Stimulated activated naive CD4-positive, alpha-beta T cell (primary cell): Measurements from ENCODE around the gene IFT27.

Experiments
- DNase-seq, 6 experiments: peaks; one replicate each; lab custom pipeline; 2025; lab: John Stamatoyannopoulos, UW

IFT27 gene

DNA sequence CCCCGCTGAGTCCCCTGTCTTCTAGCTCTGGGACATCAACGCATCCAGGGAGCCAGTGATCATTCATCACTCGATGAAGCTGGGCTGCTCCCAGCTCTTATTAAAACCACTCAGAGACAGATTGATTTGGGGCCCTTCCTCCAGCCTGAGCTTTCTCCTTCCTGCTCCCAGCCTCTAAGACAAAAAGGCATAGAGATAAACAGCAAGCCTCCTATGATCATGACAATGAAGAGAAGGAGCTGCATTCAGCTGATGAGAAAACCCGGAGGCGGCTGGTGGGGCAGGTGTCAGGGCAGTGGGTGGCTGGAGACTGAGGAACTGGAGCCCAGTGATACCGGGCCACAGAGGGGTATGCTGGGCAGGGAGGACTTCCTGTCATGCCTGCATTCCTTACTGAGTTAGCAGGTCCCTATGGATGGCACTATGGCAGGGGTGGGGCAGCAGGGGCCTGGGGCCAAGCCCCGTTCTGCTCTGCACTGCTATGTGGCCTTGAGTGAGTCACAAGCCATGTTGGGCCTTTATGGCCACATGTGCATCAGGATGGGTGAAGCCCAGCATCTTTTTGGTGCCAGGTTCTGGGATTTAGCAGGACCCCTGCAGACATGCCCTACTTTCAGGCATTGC lies 20.7 kb upstream of the IFT27 start:
- DNase-seq, result no peak

DNA sequence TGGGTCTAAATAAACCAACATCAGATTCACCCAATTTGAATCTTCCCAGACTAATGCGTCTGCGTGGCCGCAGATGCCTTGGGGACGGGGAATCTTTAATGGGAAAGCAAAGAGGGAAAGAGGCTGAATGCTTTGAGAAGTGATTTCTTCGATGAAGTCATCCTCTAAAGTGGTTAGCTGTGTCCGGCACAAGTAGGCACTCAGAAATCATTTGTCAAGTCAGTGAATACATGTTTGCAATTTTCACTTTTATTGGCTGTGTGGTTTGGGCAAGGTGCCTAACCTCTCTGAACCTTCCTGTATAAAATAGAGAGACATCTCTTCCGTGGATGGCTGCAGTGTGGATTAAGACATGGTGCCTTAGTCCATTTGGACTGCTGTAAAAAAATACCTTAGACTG lies 19.7 kb upstream of the IFT27 start:
- DNase-seq, result no peak

DNA sequence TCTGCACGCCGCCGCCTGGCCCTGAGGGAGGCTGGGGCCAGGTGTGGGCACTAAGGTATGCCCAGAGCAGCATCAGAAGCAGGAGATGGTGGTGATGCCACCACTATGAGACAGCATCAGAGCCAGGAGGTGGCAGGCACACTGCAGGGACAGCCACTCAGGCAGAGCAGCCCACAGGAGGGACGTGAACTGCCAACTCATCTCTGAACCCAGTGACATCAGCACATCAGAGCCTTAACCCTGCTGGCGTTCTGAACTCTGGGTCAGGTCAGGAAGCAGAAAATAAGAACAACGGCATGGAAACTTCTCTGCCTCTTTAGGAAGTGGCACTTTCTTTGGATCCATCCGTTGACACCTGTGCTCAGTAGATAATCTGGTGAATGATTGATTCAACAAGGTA lies 14.7 kb upstream of the IFT27 start:
- DNase-seq, result no peak

DNA sequence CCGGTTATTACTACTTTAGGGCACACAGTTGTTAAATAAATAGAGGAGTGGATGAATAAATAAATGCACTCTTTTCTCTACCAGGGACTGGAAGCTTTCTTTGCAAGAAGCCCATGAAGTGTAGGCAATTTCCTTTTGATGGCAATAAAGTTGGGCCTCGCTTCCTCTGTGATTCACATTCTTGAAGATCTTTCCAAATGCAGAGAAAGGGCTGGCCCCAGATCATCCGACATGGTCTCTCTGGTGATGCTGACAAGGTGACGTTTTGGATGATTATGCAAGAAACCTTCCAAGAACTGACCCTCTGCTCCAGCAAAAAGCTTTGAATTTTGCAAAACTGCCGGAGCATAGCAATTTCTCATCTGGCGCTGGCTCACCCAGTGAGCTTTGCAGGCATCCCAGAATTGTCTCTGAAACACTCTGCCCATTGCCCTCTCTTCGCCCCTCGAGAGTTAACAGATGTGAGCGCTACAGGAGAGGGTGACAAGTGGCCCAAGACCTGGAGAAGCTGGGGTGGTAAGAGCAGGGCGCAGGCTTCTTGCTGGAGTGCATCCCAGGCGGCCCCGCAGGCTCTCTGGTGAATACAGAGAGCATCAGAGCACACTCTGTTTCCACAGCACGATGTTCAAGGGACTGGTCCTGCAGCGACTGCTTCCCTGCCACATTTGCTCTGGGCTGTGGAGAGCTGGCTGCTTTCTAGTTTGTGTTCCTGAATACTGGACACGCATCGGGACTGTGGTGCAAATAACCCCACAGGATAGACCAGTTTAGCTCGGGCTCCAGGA lies 11.5 kb upstream of the IFT27 start:
- DNase-seq, result no peak

DNA sequence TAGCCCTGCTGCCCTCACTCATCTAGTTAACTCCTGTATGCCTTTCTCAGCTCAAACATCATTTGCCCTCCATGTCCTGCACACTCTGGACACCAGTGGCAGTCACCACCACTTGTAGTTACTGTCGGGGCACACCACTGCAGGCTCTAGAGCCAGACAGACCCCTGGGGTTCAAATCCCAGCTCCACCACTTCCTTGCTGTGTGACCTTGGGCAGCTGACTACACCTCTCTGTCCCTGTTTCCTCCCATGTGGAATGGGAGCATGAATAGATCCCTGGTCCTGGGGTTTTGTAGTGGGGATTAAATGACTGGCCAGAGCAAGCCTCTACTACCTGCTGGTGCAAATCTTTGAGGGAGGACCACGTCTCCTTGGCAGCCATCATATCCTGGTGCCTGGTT lies 7.8 kb upstream of the IFT27 start:
- DNase-seq, result no peak

DNA sequence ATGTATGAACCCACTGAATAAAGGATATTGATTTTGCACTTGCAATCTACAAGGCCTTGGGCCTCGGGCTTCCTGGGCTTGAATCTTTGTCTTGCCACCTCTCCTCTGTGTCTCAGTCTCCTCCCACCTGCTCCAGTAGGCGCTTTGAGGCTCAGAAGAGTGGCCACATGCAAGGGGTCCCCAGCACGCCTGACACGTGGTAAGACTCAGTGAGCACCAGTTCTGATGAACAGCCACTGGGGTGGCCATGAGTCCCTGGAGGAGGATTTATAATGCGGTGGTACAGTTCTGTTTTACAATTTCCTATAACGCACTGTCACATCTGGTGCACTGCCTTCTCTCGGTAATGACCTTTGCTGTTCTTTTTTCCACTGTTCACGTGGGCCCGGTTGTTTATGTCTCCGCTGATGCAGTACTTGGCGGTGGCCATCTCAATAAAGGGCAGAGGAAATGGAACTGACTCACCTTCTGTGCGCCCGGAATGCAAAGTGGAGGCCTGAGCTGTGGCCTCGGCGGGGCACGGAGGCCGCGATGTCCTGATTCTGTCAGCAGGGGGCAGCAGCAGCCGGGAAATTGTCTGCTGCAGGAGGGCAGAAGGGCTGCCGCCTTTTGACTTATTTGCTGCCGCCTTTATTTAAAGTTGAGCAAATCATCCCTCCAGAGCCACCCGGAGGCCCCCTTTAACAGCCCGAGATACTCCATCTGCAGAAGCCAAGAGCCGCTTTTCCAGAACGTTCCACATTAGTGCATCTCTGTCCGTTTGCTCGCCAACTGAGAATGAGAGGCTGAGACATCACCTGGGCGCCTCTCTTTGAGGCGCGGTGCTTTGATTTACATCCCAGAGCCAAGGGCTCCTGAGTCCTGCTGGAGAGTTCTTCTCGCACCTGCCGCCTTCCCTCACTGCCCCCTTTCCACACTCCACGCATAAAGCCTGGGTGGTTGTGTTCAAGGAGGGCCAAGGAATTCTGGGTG lies 6.0 kb upstream of the IFT27 start:
- peak; percentile 65 to 90 (median 74) for DNase-seq

DNA sequence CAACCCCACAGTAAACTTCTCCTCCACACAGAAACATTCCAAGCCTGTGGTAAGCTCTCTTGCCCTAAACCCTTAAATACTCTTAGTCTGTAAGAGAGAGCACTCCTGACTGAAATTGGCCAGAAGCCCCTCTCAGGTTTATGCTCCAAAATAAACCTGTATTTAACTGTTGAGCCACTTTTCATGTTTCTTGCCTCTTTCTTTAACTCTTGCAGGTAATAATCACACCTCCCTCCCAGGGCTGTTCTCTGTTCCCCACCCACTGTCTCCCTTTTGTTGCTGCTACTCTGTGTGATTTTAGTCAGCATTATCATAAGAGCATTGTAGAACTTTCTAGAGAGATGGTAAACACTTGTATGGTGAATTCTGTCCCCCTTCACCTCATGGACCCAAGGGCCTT lies 2.1 kb upstream of the IFT27 start:
- no peak for DNase-seq

DNA sequence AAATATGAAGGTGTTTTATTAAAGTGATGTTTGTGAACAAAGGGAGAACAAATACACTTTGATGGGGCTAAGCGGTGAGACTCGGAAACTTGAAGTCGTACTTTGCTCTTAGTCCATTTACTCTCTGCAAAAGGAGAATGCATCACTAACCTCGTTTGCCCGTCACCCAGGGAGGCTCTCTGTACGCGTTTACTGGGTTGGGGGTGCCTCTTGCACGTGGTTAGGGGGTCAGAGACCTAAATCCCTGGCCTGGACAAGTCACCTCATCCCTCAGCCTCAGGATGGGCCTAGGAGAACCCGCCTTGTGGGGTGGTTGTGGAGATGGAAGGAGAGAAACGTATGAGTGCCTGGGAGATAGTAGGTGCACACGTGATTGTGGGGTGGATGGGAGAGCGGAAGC lies 803 bp upstream of the IFT27 start:
- DNase-seq, result peak in 2 of 6 experiments; percentile 34 to 59

DNA sequence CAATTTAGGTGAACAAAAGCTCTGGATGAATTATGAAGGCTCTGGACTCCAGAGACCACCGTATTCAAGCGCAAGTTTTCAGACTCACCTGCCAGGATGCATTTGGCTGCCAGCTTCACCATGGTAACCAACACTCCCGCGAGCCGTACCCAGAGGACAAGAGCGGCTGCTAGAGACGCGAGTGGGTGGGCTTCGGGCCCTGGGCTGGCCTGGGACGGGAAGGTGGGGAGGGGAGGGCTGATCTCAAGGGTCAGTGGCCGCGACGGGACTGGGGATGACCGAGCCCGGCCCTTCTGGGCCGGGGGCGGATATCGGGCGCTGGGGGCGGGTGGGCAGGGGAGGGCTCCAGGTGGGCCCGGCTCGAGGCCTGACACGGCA lies 344 bp downstream of the IFT27 start:
- peak in 5 of 6 experiments; percentile 21 to 74 (median 47) for DNase-seq

DNA sequence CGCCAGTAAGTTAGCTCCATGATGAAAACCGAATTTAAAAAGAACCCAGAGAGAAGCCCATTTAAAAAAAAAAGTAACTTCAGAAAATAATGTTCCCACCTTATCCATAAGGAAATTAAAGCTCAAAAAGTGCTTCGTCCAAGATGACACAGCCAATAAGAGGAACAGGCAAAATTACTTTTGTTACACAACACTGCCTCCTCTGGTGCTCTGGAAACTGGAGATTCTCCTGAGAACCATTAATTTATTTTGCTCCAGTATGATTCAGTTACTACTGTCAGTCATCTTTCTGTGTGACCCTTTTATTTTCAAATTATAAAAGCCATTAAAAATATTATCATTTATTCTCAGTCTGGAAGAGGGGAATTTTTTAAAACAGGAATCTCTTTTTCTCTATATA lies 2.0 kb downstream of the IFT27 start:
- DNase-seq, result no peak

DNA sequence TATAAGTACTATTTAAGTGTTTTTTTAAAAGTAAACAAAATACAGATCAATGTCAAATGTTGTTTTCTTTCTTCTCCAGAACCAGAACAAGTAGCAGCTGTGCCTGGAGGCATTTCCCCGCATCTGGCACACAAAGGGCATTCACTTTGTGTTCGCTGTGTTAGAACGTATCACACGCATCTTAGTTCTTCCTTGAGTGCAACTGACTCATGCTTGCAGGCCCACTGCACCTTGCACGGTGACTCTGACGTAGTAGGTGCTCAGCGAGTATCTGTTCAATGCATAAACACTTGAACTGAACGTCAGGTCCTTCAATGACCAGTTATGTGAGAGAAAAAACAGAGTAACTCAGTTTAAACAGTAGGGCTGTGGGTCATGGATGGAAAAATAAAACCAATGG lies 3.5 kb downstream of the IFT27 start:
- no peak for DNase-seq

DNA sequence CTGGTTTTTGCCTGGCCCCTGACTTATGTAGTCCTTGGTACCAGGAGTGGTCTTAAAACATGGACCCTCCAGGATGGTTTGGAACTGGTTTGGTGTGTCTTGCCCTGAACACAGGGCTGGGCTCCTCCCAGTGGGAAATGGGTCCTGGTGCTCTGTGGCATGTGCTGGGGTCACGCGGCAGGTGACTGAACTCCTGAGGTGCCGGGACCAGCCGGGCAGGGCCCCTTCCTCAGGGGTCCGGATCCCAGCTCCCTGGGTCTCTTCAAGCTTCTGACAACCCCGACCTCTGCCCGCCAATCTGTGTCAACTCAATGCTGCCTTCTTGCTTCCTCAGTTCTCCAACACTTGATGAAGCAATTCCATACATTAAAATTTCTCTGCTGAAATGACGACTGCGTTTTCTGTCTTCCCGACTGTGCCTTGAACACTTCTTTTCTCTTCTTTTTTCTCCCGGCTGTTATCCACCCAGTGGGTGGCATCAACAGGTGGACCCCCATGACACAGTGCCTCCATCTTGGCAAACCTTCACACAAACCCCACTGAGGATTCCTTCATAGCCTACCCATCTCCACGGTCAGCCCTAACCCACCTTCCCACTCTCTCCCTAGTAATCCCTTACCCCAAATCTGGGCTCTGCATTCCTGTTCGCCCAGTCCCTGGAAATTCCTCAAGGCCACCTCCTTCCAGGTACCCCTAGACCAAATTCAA lies 4.4 kb downstream of the IFT27 start:
- DNase-seq, result no peak

DNA sequence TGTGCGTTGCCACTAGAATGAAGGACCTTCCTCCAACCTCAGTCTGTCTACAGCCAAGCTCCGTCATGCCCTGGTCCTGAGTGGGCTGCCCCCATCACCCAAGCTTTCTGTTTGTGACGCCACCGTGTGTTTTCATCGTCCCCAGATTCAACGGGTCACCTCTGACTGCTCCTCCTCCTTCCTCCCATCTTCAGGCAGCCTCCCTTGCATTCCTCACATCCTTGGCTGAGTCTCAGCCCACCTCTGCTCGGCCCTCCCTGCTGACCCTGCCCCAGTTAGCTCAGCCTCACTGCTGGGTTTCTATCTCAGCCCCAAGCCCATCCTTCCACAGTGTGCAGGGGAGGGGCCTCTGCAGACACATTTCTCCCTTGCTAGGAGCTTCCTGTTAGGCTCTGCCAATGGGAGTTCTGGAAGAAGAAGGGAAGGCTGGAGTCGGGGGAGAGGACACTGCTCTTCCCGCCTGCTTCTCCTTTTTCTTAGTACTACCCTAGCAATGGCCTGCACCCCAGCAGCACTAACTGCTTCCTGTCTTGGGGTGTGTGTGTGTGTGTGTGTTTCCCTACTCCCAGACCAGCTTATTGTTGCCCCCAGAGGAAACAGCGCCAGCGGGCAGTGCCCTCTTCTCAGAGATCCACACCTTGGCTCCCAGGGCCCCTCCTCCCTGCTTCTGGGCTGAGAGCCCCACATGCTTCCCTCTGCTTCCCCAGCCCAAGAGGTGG lies 5.2 kb downstream of the IFT27 start:
- DNase-seq, result no peak

DNA sequence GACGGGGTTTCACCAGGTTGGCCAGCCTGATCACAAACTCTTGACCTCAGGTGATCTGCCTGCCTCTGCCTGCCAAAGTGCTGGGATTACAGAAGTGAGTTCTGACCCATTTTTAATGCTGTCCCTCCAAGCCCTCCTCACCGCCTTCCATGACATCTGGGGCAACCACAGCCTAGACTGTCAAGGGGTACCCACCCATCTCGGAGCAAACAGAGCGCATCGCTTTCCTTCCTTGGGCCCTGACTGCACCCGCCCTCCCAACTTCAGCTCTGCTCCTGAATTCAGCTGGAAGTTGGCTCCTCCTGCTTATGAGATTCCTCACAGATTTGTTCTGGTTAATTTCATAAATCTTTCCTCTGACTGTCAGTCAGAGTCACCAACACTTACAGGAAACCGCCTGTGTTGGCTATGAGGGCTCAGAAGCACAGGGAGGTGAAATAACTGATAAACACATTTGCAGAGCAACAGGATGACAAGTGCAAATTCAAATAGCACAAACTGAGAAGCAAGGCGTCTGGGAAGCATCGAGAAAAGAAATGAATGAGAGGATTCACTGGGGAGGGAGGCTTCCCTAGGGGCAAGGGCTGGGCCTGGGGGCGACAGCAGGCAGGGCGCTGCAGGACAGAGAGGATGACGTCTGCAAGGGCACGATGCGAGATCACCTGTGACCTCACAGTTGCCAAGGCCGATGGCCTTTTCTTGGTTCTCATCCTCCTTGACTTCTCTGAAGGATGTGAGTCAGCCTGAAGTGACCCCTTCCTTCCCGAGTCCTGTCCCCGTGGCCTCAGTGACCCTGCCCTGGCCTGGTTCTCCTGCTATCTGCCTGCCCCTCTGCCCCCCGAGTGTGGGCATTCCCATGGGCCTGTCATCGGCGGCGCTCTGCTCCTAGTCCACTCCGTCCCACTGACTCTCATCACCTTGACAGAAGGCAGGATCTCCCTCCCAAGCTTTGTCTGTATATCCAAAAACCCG lies 6.1 kb downstream of the IFT27 start:
- DNase-seq, result no peak

DNA sequence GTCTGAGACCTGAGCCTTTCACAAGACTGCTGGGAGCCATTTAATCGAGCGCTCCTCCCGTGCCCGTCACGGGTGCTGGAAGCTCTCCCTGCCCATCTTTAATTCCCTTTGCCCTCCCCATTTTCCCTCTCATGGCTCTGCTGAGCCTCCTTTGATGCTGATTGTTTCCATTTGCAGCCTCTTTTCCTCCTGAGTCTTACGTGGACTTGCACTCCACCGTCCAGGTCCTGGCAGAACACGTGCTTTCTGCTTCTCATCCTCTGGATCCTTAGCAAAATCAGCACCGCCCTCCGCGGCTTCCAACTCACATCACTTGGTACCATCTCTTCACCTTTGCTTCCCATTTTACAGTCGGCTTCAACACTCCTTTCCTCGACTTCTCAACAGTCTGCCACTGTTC lies 7.3 kb downstream of the IFT27 start:
- no peak for DNase-seq

DNA sequence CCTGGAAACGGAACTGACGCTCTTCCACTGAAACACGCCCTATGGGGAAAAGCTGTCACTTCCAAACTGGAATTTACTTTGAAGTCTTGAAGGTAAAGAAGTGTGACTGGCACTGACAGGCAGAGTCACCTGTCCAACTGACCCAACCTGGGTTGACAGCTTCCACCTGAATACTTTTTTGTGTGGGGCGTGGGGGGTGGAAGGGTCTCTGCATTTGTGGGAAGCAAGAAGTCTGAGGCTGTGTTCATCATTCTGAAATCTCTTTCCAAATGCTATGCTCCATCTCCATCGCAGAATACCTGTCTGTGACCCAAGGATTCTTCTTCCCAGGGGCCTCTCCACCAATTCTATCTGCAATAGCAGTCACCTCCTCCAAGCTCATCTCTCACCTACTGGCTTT lies 7.8 kb downstream of the IFT27 start:
- no peak for DNase-seq

DNA sequence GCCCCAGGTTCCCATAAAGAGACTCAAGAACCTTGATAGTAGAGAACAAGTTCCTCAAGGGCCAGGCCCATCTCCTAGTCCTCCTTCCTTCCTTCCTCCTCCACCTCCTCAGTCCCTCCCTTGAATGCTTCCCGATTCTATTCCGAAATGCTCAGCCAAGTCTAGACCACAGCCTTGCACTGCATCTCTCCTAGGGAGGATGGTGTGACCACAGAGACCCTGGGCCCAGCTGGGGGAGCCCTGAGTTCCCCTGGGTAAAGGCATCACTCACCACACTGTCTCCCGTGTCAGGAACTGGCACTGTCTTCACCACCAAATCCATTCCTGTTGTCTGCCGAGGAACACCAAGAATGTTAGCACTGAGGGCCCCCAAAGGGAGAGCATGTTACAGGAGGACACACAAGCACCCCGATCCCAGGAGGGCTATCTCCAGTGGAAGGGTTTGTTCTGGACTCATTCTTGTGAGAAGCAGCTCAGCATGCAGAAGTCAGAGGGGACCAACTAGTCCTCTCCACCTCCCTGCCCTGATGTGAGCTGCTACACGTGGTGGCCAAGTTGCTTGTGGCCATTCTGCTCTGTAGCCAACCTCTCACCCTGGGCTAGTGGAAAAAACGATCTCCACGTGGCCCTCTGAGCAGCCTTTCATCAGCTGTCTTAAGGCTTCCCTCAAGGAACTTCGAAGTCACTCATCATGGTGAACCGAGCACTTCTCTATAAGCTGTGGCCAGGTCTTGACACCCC lies 8.7 kb downstream of the IFT27 start:
- DNase-seq, result no peak

DNA sequence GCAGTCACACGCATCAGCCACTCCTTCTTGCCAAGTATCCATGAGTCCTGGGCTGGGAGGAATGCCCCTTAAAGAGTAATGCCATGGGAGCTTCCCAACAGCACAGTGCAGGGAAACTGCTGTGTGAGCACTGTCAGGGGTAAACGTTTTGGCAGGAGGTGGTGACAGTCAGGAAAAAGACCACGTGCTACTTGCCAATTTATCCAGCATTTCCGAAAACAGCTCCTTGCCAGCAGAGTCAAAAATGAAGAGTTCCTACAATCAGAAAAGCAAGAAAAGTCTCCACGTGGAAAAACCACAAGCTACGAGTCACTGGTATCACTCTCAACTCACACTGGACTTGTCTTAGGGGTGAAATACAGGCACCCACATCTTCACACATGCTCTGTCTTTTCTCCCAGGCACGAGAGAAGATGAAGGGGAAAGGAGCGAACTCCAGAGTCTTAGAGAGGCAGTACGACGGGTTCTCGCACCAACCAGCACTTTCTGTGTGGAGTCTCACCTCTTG lies 9.9 kb downstream of the IFT27 start:
- DNase-seq, result no peak
